Measurements from ENCODE around the gene RARG.

- TF ChIP-seq CTCF (conservative IDR thresholded peaks at IDR 0.05) (no peak), EZH2 (IDR thresholded peaks at IDR 0.05; ENCODE audit: low read depth) (no peak)
Measured at GRCh38 chr12:53172352-53172751, 59.7 kb downstream of the RARG start.
